SK-N-SH (cell line): ENCODE measurements around the gene CFAP91.

ENCODE experiments used
- CTCF ChIP-seq: fragments of 200-600 bp; sonication (generic); IDR thresholded peaks from 2 replicates; pipeline ENCODE4 v1.6.1; 2017; ENCODE audit warnings: antibody characterized with exemption, mild to moderate bottlenecking, moderate library complexity
- ELF1 ChIP-seq: IDR thresholded peaks from 2 replicates; pipeline ENCODE4 v1.4.0; 2012
- EP300 ChIP-seq, 2 experiments: IDR thresholded peaks; 2 replicates each; pipeline versions ENCODE4 v1.4.0 to v1.6.1; 2012; ENCODE audit warnings: borderline replicate concordance in 1 of 2, low read depth in 1 of 2, low read length in 1 of 2
- FOXM1 ChIP-seq: IDR thresholded peaks from 2 replicates; pipeline ENCODE4 v1.4.0; 2012; ENCODE audit warnings: low read depth, mild to moderate bottlenecking
- POLR2AphosphoS5 ChIP-seq: IDR thresholded peaks from 2 replicates; pipeline ENCODE4 v1.6.1; 2012; ENCODE audit warnings: low read depth, low read length
- RAD21 ChIP-seq: IDR thresholded peaks from 2 replicates; pipeline ENCODE4 v1.6.1; 2012; ENCODE audit warnings: mild to moderate bottlenecking, low read length
- RCOR1 ChIP-seq: fragments of 150-350 bp; IDR thresholded peaks from 2 replicates; pipeline ENCODE4 v1.6.1; 2017; ENCODE audit warnings: antibody characterized with exemption, low read length
- RFX5 ChIP-seq: IDR thresholded peaks from 2 replicates; pipeline ENCODE4 v1.6.1; 2012; ENCODE audit warnings: mild to moderate bottlenecking, improper control_type of control experiment, low read length
- SIN3A ChIP-seq: IDR thresholded peaks from 2 replicates; pipeline ENCODE4 v1.6.1; 2012; ENCODE audit warnings: low read depth, mild to moderate bottlenecking, low read length, moderate library complexity, borderline replicate concordance
- SMC3 ChIP-seq: IDR thresholded peaks from 2 replicates; pipeline ENCODE4 v1.6.1; 2012; ENCODE audit warnings: low read depth, low read length, improper control_type of control experiment
- USF1 ChIP-seq: IDR thresholded peaks from 2 replicates; pipeline ENCODE4 v1.4.0; 2012; ENCODE audit warnings: low read depth, borderline replicate concordance
- TF ChIP-seq, protein P1 (sequence below): fragments of 150-350 bp; IDR thresholded peaks from 2 replicates; pipeline ENCODE4 v1.6.1; 2017; ENCODE audit warnings: antibody characterized with exemption, low read length, low read depth, borderline replicate concordance
- TF ChIP-seq, protein P2 (sequence below): IDR thresholded peaks from 2 replicates; pipeline ENCODE4 v1.4.0; 2012; ENCODE audit warnings: low read depth

DNA sequence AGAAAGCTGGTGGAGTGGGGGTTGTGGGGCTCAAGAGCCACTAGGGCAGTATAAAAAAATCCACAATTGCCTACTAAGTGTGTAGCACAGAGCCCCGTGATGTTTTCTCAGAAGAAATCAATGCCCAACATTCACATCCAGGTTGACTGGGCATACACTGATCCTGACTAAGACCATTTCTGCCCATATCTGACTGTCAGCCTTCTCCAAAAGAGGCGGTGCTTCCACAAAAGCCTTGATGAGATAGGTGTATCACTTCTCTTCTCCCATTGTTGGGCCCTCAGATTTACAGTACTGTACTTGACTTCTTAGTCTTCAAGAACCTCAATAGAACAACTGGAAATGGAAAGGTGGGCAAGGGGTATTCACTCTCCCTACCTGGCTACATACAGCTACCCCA, 43.8 kb upstream of the CFAP91 start:
- no peak for TF ChIP-seq CTCF
- no peak for TF ChIP-seq RAD21
- no peak for TF ChIP-seq RFX5
- no peak for TF ChIP-seq EP300 (IDR thresholded peaks at IDR 0.05; ENCODE audit: borderline replicate concordance in 1 of 2, low read depth in 1 of 2, low read length in 1 of 2)
- no peak for TF ChIP-seq FOXM1
- no peak for TF ChIP-seq SIN3A
- TF ChIP-seq SMC3 = no peak
- TF ChIP-seq ELF1 = no peak
- TF ChIP-seq, protein P1, sequence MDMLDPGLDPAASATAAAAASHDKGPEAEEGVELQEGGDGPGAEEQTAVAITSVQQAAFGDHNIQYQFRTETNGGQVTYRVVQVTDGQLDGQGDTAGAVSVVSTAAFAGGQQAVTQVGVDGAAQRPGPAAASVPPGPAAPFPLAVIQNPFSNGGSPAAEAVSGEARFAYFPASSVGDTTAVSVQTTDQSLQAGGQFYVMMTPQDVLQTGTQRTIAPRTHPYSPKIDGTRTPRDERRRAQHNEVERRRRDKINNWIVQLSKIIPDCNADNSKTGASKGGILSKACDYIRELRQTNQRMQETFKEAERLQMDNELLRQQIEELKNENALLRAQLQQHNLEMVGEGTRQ = no peak
- no peak for TF ChIP-seq POLR2AphosphoS5
- no peak for TF ChIP-seq USF1
- TF ChIP-seq RCOR1 = no peak
- TF ChIP-seq, protein P2, sequence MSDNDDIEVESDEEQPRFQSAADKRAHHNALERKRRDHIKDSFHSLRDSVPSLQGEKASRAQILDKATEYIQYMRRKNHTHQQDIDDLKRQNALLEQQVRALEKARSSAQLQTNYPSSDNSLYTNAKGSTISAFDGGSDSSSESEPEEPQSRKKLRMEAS = no peak
